ENCODE measurements around the gene KASH5. TPM values are rescaled to one million over a fixed set of nuclear protein-coding genes. Genes with fewer than 3 reads are reported as not detected.
"Not testable (repeated sequence)": the region's sequence is repeated elsewhere in the genome, so short reads cannot be mapped to it uniquely, and the experiment has no call there.

Gene KASH5
- polyA plus RNA-seq, 4 donors: not detected

DNA sequence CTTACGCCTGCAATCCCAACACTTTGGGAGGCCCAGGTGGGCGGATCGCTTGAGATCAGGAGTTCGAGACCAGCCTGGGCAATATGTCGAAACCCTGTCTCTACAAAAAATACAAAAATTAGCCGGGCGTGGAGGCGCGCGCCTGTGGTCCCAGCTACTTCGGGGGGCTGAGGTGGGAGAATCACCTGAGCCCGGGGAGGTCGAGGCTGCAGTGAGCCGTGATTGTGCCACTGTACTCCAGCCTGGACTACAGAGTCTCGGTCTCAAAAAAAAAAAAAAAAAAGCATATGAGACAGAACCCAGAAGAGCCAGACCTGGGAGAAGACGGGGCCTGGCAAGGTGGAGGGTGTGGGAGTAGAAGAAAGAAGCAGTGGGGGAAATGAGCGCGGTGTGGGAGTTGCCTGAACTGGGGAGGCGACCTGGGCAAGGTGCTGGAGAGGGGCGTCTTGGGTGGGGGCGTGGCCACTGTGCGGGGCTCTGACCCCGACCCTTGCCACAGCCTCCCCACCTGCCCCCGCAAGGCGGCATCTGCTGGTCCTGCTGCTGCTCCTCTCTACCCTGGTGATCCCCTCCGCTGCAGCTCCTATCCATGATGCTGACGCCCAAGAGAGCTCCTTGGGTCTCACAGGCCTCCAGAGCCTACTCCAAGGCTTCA is 23.8 kb upstream of the KASH5 start:
- 66 to 73% (median 71%) methylated on average over 24 to 27 of the region's 27 CpGs for WGBS, 3 donors
- Histone ChIP-seq H3K27me3 (ENCODE audit: control insufficient read depth in 3 of 3, insufficient read depth in 3 of 3, low read length in 3 of 3) (peaks cover 0 to 49% (median 0%) of the 10 kb centered on the region in 3 donors), H3K4me3 (ENCODE audit: low read depth in 1 of 3, low read length in 3 of 3) (peak overlapping the region in 1 of 3 donors; percentile 6), H3K4me1 (ENCODE audit: control insufficient read depth in 3 of 3, insufficient read depth in 2 of 3, low read depth in 1 of 3, low read length in 2 of 3) (peaks cover 0 to 8% (median 2%) of the 10 kb centered on the region in 3 donors), H3K27ac (ENCODE audit: low read depth in 1 of 3, low read length in 2 of 3) (peak overlapping the region in 2 of 3 donors; percentile 22 to 92), H3K9me3 (ENCODE audit: control insufficient read depth in 2 of 2, insufficient read depth in 1 of 2, low read depth in 1 of 2, low read length in 1 of 2) (peaks cover 0 to 11% of the 10 kb centered on the region in 2 donors), H3K36me3 (ENCODE audit: control insufficient read depth in 3 of 3, insufficient read depth in 2 of 3, low read depth in 1 of 3, low read length in 3 of 3) (peaks cover 0 to under 1% (median 0%) of the 10 kb centered on the region in 3 donors)
- no peak for FAIRE-seq
- DNase-seq: no peak

DNA sequence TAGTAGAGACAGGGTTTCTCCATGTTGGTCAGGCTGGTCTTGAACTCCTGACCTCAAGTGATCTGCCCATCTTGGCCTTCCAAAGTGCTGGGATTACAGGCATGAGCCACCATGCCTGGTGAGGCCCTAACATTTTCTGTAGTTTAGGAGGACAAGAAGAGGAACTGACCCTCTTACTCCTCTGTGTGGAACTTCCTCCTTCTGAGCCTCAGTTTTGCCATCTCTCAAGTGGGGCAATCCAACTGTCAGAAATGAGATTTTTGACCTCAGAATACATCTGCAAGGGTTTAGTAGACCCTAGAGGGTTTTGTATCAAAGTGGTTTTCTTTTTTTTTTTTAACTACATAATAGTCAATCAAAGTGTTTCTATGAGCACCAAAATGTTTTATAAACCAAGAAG is 21.9 kb upstream of the KASH5 start:
- FAIRE-seq (no peak), DNase-seq (no peak)
- Histone ChIP-seq H3K4me3 (ENCODE audit: low read depth in 1 of 3, low read length in 3 of 3) (no peak overlapping the region), H3K27me3 (ENCODE audit: control insufficient read depth in 3 of 3, insufficient read depth in 3 of 3, low read length in 3 of 3) (peaks cover 0 to 39% (median 0%) of the 10 kb centered on the region in 3 donors), H3K36me3 (ENCODE audit: control insufficient read depth in 3 of 3, insufficient read depth in 2 of 3, low read depth in 1 of 3, low read length in 3 of 3) (no peaks in the 10 kb centered on the region), H3K9me3 (ENCODE audit: control insufficient read depth in 2 of 2, insufficient read depth in 1 of 2, low read depth in 1 of 2, low read length in 1 of 2) (peaks cover 0 to 23% of the 10 kb centered on the region in 2 donors), H3K27ac (ENCODE audit: low read depth in 1 of 3, low read length in 2 of 3) (no peak overlapping the region), H3K4me1 (ENCODE audit: control insufficient read depth in 3 of 3, insufficient read depth in 2 of 3, low read depth in 1 of 3, low read length in 2 of 3) (peaks cover 0 to 8% (median 2%) of the 10 kb centered on the region in 3 donors)

DNA sequence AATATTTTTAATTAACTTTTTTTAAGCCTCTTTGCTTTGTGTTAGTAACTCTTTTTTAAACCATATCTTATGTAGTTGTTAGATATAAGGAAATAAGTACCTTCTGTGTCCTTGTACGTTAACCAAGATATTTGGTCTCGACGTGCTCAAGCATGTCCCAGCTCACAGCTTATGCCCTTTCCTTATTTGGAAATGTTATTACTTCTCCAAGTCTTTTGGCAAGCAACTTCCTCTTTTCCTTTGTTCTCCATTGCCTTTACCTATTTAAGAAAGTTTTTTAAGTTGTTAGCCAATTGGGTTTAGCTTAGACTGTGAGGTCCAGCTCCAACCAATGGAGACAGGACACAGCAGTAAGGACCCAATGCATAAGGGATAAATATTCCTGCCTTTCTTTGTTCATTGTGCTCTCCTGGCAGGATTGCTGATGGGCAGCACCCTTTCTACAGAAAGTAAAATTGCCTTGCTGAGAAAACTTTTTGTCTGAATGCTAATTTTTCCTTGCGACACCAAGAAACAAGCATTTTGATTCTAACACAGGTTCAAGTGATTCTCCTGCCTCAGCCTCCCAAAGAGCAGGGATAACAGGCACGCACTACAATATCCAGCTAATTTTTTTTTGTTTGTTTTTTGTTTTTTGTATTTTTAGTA is 19.2 kb upstream of the KASH5 start:
- Histone ChIP-seq H3K36me3 (ENCODE audit: control insufficient read depth in 3 of 3, insufficient read depth in 2 of 3, low read depth in 1 of 3, low read length in 3 of 3) (no peaks in the 10 kb centered on the region), H3K27me3 (ENCODE audit: control insufficient read depth in 3 of 3, insufficient read depth in 3 of 3, low read length in 3 of 3) (peaks cover 0 to 13% (median 0%) of the 10 kb centered on the region in 3 donors), H3K9me3 (ENCODE audit: control insufficient read depth in 2 of 2, insufficient read depth in 1 of 2, low read depth in 1 of 2, low read length in 1 of 2) (peaks cover 0 to 18% of the 10 kb centered on the region in 2 donors), H3K4me1 (ENCODE audit: control insufficient read depth in 3 of 3, insufficient read depth in 2 of 3, low read depth in 1 of 3, low read length in 2 of 3) (peaks cover 0 to 1% (median 0%) of the 10 kb centered on the region in 3 donors), H3K4me3 (ENCODE audit: low read depth in 1 of 3, low read length in 3 of 3) (no peak overlapping the region), H3K27ac (ENCODE audit: low read depth in 1 of 3, low read length in 2 of 3) (no peak overlapping the region)
- DNase-seq (no peak), FAIRE-seq (no peak)
- WGBS, 3 donors: 75 to 90% (median 83%) methylated on average over 5 of the region's 5 CpGs

DNA sequence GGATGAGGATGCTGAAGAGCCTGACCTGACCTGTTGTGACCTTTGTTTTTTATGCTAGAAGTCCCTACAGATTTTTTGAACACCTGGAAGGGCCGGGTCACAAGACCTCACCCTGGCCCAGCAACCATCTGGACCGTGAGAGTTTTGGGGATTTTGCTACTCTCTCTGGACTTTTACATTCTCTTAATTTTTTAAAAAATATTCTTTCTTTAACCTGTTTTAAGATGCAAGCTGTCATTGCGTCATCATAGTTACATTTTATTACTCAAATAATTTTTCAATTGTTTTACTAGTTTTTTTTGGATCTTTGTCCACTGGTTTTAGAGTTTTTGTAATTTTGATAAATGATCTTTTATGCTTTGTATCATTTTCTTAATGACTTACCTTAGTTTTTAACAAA is 16.9 kb upstream of the KASH5 start:
- Histone ChIP-seq H3K9me3 (ENCODE audit: control insufficient read depth in 2 of 2, insufficient read depth in 1 of 2, low read depth in 1 of 2, low read length in 1 of 2) (peaks cover 0 to 18% of the 10 kb centered on the region in 2 donors), H3K4me1 (ENCODE audit: control insufficient read depth in 3 of 3, insufficient read depth in 2 of 3, low read depth in 1 of 3, low read length in 2 of 3) (no peaks in the 10 kb centered on the region), H3K4me3 (ENCODE audit: low read depth in 1 of 3, low read length in 3 of 3) (no peak overlapping the region), H3K36me3 (ENCODE audit: control insufficient read depth in 3 of 3, insufficient read depth in 2 of 3, low read depth in 1 of 3, low read length in 3 of 3) (no peaks in the 10 kb centered on the region), H3K27ac (ENCODE audit: low read depth in 1 of 3, low read length in 2 of 3) (no peak overlapping the region), H3K27me3 (ENCODE audit: control insufficient read depth in 3 of 3, insufficient read depth in 3 of 3, low read length in 3 of 3) (no peaks in the 10 kb centered on the region)
- FAIRE-seq: no peak
- DNase-seq: no peak
- 73 to 88% (median 78%) methylated on average over 3 of the region's 3 CpGs for WGBS, 3 donors

DNA sequence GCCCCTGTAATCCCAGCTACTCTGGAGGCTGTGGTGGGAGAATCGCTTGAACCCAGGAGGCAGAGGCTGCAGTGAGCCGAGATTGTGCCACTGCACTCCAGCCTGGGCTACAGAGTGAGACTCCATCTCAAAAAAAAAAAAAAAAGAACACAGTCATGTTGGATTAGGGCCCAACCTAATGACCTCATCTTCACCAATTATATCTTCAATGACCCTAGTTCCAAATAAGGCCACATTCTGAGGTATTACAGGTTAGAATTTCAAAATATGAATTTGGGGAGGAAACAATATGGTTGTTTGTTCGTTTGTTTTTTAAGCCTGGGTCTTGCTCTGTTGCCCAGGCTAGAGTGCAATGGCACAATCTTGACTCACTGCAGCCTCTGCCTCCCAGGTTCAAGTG is 14.9 kb upstream of the KASH5 start:
- not testable (repeated sequence) for H3K27me3 ChIP-seq (ENCODE audit: control insufficient read depth in 3 of 3, insufficient read depth in 3 of 3, low read length in 3 of 3); H3K27ac ChIP-seq (ENCODE audit: low read depth in 1 of 3, low read length in 2 of 3); H3K36me3 ChIP-seq (ENCODE audit: control insufficient read depth in 3 of 3, insufficient read depth in 2 of 3, low read depth in 1 of 3, low read length in 3 of 3); H3K4me3 ChIP-seq (ENCODE audit: low read depth in 1 of 3, low read length in 3 of 3); DNase-seq; FAIRE-seq; H3K4me1 ChIP-seq (ENCODE audit: control insufficient read depth in 3 of 3, insufficient read depth in 2 of 3, low read depth in 1 of 3, low read length in 2 of 3)
- 73 to 85% (median 76%) methylated on average over 3 of the region's 3 CpGs for WGBS, 3 donors
- peaks cover 0 to 18% of the 10 kb centered on the region in 2 donors for H3K9me3 ChIP-seq (ENCODE audit: control insufficient read depth in 2 of 2, insufficient read depth in 1 of 2, low read depth in 1 of 2, low read length in 1 of 2)

DNA sequence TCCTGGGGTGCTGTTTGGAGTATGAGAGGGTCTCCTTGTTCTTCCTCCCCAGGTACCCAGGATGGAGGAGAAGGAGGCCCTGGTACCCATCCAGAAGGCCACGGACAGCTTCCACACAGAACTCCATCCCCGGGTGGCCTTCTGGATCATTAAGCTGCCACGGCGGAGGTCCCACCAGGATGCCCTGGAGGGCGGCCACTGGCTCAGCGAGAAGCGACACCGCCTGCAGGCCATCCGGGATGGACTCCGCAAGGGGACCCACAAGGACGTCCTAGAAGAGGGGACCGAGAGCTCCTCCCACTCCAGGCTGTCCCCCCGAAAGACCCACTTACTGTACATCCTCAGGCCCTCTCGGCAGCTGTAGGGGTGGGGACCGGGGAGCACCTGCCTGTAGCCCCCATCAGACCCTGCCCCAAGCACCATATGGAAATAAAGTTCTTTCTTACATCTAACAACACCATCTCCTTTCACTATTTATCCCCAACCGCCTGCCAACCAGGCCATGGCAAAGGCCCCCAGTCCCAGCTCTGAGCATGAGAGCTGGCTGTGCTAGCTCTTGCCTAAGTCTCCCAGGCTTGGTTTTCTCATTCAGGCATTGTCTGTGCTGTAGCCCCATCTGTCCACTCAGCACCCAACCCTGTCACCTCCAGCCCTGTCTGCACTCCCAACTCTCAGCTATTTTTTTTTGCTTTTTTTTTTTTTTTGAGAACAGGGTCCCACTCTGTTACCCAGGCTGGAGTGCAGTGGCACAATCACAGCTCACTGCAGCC is 13.2 kb upstream of the KASH5 start:
- 86 to 89% (median 86%) methylated on average over 14 to 16 of the region's 16 CpGs for WGBS, 3 donors
- no peak overlapping the region for H3K27ac ChIP-seq (ENCODE audit: low read depth in 1 of 3, low read length in 2 of 3)
- H3K36me3 ChIP-seq (ENCODE audit: control insufficient read depth in 3 of 3, insufficient read depth in 2 of 3, low read depth in 1 of 3, low read length in 3 of 3): no peaks in the 10 kb centered on the region
- no peaks in the 10 kb centered on the region for H3K4me1 ChIP-seq (ENCODE audit: control insufficient read depth in 3 of 3, insufficient read depth in 2 of 3, low read depth in 1 of 3, low read length in 2 of 3)
- DNase-seq: no peak
- H3K9me3 ChIP-seq (ENCODE audit: control insufficient read depth in 2 of 2, insufficient read depth in 1 of 2, low read depth in 1 of 2, low read length in 1 of 2): peaks cover 0 to 6% of the 10 kb centered on the region in 2 donors
- no peak for FAIRE-seq
- no peak overlapping the region for H3K4me3 ChIP-seq (ENCODE audit: low read depth in 1 of 3, low read length in 3 of 3)
- H3K27me3 ChIP-seq (ENCODE audit: control insufficient read depth in 3 of 3, insufficient read depth in 3 of 3, low read length in 3 of 3): no peaks in the 10 kb centered on the region

DNA sequence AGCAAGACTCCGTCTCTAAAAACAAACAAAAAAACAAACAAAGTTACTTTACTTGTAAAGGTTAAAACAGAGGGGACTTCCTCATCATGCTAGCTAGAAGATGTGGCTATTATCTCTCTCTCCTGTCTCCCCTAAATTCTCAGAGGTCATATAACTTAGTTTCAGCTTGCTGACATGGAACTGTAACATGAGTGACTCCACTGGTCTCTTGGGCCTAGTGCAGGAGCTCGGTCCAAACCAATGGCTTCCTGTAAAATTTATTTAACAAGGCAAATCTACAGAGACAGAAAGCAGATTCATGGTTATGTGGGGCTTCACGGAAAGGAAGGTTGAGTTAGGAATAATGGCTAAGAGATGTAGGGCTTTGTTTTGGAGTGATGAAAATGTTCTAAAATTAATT is 9.5 kb upstream of the KASH5 start:
- H3K4me3 ChIP-seq (ENCODE audit: low read depth in 1 of 3, low read length in 3 of 3): no peak overlapping the region
- no peaks in the 10 kb centered on the region for H3K4me1 ChIP-seq (ENCODE audit: control insufficient read depth in 3 of 3, insufficient read depth in 2 of 3, low read depth in 1 of 3, low read length in 2 of 3)
- 68 to 83% (median 76%) methylated on average over 3 of the region's 3 CpGs for WGBS, 3 donors
- H3K27ac ChIP-seq (ENCODE audit: low read depth in 1 of 3, low read length in 2 of 3): no peak overlapping the region
- H3K9me3 ChIP-seq (ENCODE audit: control insufficient read depth in 2 of 2, insufficient read depth in 1 of 2, low read depth in 1 of 2, low read length in 1 of 2): peaks cover 0 to 7% of the 10 kb centered on the region in 2 donors
- no peaks in the 10 kb centered on the region for H3K27me3 ChIP-seq (ENCODE audit: control insufficient read depth in 3 of 3, insufficient read depth in 3 of 3, low read length in 3 of 3)
- FAIRE-seq (no peak), DNase-seq (no peak)
- H3K36me3 ChIP-seq (ENCODE audit: control insufficient read depth in 3 of 3, insufficient read depth in 2 of 3, low read depth in 1 of 3, low read length in 3 of 3): no peaks in the 10 kb centered on the region

DNA sequence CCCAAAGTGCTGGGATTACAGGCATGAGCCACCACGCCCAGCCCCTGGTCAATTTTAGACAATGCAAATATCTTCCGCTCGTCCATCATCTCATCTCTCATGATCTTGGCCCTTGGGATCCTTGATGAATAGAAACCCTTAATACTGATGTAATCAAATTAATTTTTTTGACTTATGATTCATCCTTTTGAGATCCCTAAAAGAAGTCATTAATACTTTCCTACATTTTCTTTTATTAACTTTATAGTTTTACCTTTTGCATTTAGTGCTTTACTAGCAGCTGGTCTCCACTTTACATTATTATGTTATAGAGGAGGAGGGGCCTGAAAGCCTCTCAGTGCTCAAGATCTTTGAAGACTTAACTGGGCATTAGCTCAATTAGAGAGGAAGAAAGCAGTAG is 7.7 kb upstream of the KASH5 start:
- no peak overlapping the region for H3K4me3 ChIP-seq (ENCODE audit: low read depth in 1 of 3, low read length in 3 of 3)
- FAIRE-seq (no peak), DNase-seq (no peak)
- 78 to 87% (median 83%) methylated on average over 3 of the region's 3 CpGs for WGBS, 3 donors
- no peaks in the 10 kb centered on the region for H3K36me3 ChIP-seq (ENCODE audit: control insufficient read depth in 3 of 3, insufficient read depth in 2 of 3, low read depth in 1 of 3, low read length in 3 of 3)
- no peaks in the 10 kb centered on the region for H3K4me1 ChIP-seq (ENCODE audit: control insufficient read depth in 3 of 3, insufficient read depth in 2 of 3, low read depth in 1 of 3, low read length in 2 of 3)
- no peaks in the 10 kb centered on the region for H3K27me3 ChIP-seq (ENCODE audit: control insufficient read depth in 3 of 3, insufficient read depth in 3 of 3, low read length in 3 of 3)
- no peak overlapping the region for H3K27ac ChIP-seq (ENCODE audit: low read depth in 1 of 3, low read length in 2 of 3)
- H3K9me3 ChIP-seq (ENCODE audit: control insufficient read depth in 2 of 2, insufficient read depth in 1 of 2, low read depth in 1 of 2, low read length in 1 of 2): peaks cover 0 to 7% of the 10 kb centered on the region in 2 donors
